NOMO-1 treated with DMSO at 0.1 percent for 48 hours (cell line): ENCODE data around the gene HIC2.
"Not testable (repeated sequence)": the region's sequence is repeated elsewhere in the genome, so short reads cannot be mapped to it uniquely, and the experiment has no call there.

Source experiments
- DNase-seq: peaks from one replicate; lab custom pipeline; 2025; ENCODE audit not compliant: unreplicated experiment; lab: John Stamatoyannopoulos, UW

HIC2 gene

DNA sequence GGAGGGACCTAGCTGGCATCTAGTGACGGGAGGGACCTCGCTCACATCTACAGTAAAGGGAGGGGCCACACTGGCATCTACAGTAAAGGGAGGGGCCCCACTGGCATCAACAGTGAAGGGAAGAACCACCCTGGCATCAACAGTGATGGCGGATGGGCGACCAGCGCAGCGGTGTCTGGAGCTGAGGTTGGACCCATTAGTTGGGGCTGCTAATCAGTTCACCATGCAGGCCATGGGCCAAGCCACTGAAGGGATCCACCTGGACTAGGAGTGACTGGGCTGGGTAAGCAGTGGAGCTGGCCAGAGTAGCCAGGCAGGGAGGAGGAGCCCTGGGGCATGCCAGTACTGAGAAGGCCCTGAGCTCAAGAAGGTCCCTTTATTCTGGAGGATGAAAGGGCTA lies 73.4 kb downstream of the HIC2 start:
- DNase-seq, result not testable (repeated sequence)

DNA sequence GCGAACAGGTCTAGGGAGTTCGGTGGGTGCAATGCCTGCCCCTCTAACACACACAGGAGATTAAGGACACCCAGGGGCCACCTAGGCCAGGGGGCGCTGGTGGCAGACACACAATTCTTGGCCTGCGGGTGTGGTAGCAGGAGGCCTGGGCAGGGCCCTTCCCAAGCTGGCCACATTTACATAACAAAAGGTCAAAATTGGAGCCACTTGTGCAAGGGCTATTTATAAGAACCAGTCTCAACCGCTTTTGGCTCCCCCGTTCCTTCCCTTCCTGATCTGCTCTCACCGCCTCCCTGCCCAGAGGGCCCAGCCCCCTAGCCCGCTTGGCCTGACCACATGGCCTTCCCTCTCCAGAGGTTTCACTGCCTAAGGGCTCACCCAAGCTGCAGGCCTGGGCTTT lies 75.1 kb downstream of the HIC2 start:
- not testable (repeated sequence) for DNase-seq

DNA sequence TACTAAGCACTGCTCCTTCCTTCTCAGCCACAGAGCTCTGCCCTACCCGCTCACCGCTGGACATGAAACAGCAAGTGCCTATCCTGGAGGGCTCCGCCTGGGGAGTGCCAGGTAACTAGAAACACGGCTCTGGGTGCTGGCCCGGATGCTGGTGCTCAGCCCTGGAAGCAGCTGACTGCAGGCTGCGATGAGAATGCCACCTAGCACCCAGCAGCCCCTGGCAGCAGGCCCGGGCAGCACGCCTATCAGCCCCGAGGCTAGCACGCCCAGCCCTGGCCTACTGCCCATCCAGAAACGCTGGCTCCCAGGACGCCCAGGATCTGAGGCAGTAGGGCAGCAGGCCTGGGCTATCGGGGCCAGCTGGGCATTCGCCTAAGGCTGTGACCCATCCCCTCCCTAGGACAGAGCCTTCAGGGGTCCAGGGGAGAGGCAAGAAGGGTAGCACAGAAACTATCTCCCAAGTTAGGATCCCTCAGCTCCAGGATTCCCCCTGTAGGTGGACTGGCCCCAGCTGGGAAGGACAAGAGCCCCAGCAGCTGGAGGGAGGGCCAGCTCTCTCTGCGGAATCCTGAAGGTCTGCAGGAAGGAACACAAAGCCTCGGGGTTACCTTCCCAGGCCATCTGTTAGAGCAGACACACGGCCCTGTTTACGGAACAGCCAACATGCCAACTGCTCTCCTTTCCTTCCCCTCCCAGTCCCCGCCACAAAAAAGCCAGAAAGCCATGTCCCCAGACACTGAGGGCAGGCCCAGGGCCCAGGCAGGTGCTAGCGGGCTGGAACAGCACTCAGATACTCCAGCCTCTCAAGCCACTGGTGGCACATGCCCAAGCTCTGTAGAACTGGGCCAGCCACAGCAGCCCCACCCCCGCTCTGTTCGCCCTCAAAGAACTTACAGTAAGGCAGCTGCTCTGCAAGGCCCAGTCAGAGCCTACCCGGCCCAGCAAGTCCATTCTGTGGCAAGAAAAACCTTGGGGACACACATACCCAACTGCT lies 76.9 kb downstream of the HIC2 start:
- DNase-seq, result not testable (repeated sequence)

DNA sequence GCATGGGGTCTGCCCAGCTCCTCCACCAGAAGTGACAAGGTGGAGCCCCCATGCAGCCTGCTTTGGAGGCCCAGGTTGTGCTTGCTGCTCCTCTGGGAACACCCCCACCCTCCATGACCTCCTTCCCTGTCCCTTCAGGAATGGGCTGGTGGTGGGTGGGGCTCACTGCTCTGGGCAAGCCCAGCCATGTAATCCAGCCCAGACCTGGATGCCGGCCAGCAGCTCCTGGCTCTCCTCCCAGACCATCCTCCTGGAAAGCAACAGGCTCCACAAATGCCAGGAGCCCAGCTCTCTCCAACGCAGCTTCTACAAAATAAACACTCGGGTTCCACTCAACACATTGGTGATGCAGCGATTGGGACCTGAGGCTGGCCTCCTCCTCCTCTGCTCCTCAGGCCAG lies 80.8 kb downstream of the HIC2 start:
- DNase-seq, result not testable (repeated sequence)

DNA sequence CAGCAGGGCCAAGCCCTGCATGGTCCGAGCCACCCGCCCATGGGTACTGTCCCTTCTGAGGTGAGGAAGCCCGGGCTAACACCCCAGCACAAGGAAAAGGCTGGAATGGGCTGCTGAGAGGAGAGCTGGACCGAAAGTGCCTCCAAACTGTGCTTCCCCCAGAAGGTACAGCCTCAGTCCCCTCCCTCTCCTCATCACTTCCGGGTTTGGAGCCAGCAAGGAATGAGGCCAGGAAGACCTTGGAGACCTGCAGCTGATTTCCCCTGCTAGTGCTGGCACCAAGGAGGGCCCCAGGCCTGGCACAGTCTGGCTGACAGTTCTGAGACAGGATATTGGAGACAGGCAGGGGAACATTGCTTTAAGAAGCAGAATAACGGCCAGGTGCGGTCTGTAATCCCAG lies 81.3 kb downstream of the HIC2 start:
- not testable (repeated sequence) for DNase-seq

DNA sequence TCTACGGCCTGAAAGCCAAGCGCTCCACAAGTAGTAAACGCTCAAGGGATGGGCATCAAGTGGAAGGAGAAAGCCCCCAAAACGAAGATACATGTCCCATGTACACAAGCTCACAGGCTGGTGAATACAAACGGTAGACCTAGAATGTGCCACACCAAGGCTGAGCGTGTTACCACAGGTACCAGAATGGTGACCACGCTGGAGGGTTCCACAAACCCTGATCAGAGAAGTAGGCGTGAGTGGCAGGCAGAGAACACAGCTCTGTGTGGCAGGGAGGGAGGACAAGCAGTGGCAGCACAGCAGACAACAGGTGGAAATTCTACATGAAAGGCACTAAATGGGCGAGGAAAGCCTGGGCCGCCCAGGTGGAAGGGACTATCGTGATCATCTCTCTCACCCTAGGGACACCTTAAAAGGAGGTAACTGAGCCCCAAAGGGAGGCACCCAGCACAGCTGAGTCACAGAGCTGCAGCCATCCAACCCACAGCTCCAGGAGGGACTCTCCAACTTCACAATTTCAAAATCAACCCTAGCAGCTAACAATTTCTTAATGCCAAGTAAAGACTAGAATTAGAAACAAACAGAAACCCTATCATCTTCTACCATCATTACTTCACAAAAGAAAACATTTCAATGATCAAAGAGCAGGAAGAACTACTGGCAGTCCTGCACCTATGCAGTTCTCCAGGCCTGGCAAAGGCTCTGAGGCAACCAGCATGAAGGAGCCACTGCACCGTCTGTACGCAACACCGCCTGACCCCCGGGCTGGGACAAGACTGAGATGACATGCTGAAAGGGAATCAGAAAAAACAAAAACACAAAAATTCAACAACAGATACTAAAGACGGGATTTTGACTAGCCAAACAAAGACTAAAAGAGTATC lies 82.7 kb downstream of the HIC2 start:
- DNase-seq, result not testable (repeated sequence)
